ENCODE data around the gene SHROOM3. TPM values are rescaled to one million over a fixed set of nuclear protein-coding genes. Genes with fewer than 3 reads are reported as not detected.

SHROOM3 gene
- total RNA-seq, 4 donors from 2014 or later = 20.3 to 50.9 (median 34.9) TPM

- DNase-seq = no peak
- H3K36me3 ChIP-seq = no peaks in the 10 kb centered on the region
- no peak overlapping the region for H3K27ac ChIP-seq
- TF ChIP-seq POLR2A (IDR thresholded peaks at IDR 0.05) (no peak), CTCF (IDR thresholded peaks at IDR 0.05) (no peak)
- intact Hi-C loops (cut with DNase I) = no loop called here
- 61 to 71% methylated on average over 5 of the region's 5 CpGs for WGBS, 2 donors
- H3K4me3 ChIP-seq = no peak overlapping the region
- H3K4me1 ChIP-seq = peaks cover 0 to 20% (median 0%) of the 10 kb centered on the region in 3 donors
- H3K27me3 ChIP-seq = no peaks in the 10 kb centered on the region
- H3K9me3 ChIP-seq = no peaks in the 10 kb centered on the region
Observed at GRCh38 chr4:76543378-76543777, 108.3 kb downstream of the SHROOM3 start.

- no peaks in the 10 kb centered on the region for H3K9me3 ChIP-seq
- DNase-seq = no peak
- H3K4me1 ChIP-seq = peaks cover 0 to 20% (median 0%) of the 10 kb centered on the region in 3 donors
- H3K36me3 ChIP-seq = no peaks in the 10 kb centered on the region
- 94 to 95% methylated on average over 2 of the region's 2 CpGs for WGBS, 2 donors
- H3K27ac ChIP-seq = no peak overlapping the region
- TF ChIP-seq CTCF (IDR thresholded peaks at IDR 0.05) (no peak), POLR2A (IDR thresholded peaks at IDR 0.05) (no peak)
- H3K27me3 ChIP-seq = no peaks in the 10 kb centered on the region
- no peak overlapping the region for H3K4me3 ChIP-seq
- intact Hi-C loops (cut with DNase I) = no loop called here
Observed at GRCh38 chr4:76544725-76545124, 109.7 kb downstream of the SHROOM3 start.

DNA sequence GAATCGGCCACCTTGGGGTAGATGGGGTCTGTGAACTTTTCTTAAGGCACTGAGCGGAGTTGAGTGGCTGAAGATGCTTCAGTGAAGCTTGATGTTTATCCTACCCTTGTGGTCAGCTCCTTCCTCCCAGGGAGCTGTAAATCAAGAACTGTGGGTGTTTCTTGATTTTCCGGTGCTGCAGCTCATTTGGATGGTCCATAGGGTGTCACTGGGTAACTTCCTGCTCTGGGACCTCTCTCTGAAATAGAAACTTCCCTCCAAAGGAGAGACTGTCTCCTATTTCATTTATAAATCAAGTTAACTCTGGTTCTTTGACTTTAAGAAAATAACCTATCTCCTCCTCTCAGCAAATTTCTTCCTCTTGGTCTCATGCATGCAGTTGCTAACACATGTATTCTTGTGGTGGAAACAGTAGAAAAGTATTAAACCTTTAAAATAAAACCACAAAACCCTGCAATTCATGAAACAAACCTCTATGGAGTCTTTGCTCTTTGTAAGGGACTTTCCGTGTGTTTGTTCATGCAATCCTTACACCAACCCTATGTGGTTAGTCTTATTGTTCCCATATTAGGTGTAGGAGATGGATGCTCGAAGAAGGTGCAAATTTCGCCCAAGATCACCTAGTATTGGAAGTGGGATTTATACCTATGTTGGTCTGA, 110.3 kb downstream of the SHROOM3 start:
- peaks cover 0 to 20% (median 0%) of the 10 kb centered on the region in 3 donors for H3K4me1 ChIP-seq
- 68 to 81% methylated on average over 6 of the region's 6 CpGs for WGBS, 2 donors
- intact Hi-C loops (cut with DNase I) = no loop called here
- H3K27me3 ChIP-seq = no peaks in the 10 kb centered on the region
- H3K4me3 ChIP-seq = no peak overlapping the region
- H3K27ac ChIP-seq = no peak overlapping the region
- no peaks in the 10 kb centered on the region for H3K36me3 ChIP-seq
- H3K9me3 ChIP-seq = no peaks in the 10 kb centered on the region
- no peak for DNase-seq
- TF ChIP-seq CTCF (IDR thresholded peaks at IDR 0.05) (no peak), POLR2A (IDR thresholded peaks at IDR 0.05) (no peak)

DNA sequence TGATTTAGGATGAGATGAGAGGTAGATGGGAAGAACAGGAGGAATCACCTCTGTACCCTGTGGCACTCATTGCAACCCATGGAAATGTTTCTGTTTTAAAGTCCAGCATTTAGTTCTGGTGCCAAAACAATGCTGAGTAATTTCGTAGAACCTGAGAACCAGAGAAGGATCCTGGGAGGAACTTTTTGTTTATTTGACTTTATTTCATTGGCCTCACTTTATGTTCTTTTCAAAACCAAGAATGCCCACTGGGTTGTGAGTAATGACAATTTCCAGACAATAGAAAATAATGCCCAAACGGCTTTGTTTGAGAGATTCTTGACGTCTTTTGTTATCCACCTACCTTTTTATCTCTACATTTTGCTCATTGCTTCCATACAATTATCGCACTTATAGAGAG, 111.3 kb downstream of the SHROOM3 start:
- H3K9me3 ChIP-seq = no peaks in the 10 kb centered on the region
- 40 to 46% methylated on average over 4 of the region's 4 CpGs for WGBS, 2 donors
- H3K4me3 ChIP-seq = no peak overlapping the region
- peaks cover 0 to 20% (median 0%) of the 10 kb centered on the region in 3 donors for H3K4me1 ChIP-seq
- DNase-seq = no peak
- intact Hi-C loops (cut with DNase I) = no loop called here
- H3K27me3 ChIP-seq = no peaks in the 10 kb centered on the region
- no peak for TF ChIP-seq CTCF (IDR thresholded peaks at IDR 0.05)
- no peak for TF ChIP-seq POLR2A (IDR thresholded peaks at IDR 0.05)
- no peaks in the 10 kb centered on the region for H3K36me3 ChIP-seq
- H3K27ac ChIP-seq = no peak overlapping the region

GRCh38 chr4:76546759-76547742, 112.0 kb downstream of the SHROOM3 start:
- no peak for DNase-seq
- TF ChIP-seq CTCF (IDR thresholded peaks at IDR 0.05) (no peak), POLR2A (IDR thresholded peaks at IDR 0.05) (no peak)
- H3K4me1 ChIP-seq = peaks cover 0 to 20% (median 0%) of the 10 kb centered on the region in 3 donors
- intact Hi-C loops (cut with DNase I) = no loop called here
- no peaks in the 10 kb centered on the region for H3K9me3 ChIP-seq
- H3K36me3 ChIP-seq = no peaks in the 10 kb centered on the region
- H3K4me3 ChIP-seq = no peak overlapping the region
- no peaks in the 10 kb centered on the region for H3K27me3 ChIP-seq
- no peak overlapping the region for H3K27ac ChIP-seq
- WGBS, 2 donors = 54 to 65% methylated on average over 14 of the region's 14 CpGs
